Measurements from ENCODE around the gene TMC1. TPM values are rescaled to one million over a fixed set of nuclear protein-coding genes. Genes with fewer than 3 reads are reported as not detected.

The TMC1 gene
- total and polyA plus RNA-seq, 2 of the 8 experiments (the other 6 are each of a cell fraction or from before 2014, with no cell fraction given) = 0.95 to 0.98 TPM

DNA sequence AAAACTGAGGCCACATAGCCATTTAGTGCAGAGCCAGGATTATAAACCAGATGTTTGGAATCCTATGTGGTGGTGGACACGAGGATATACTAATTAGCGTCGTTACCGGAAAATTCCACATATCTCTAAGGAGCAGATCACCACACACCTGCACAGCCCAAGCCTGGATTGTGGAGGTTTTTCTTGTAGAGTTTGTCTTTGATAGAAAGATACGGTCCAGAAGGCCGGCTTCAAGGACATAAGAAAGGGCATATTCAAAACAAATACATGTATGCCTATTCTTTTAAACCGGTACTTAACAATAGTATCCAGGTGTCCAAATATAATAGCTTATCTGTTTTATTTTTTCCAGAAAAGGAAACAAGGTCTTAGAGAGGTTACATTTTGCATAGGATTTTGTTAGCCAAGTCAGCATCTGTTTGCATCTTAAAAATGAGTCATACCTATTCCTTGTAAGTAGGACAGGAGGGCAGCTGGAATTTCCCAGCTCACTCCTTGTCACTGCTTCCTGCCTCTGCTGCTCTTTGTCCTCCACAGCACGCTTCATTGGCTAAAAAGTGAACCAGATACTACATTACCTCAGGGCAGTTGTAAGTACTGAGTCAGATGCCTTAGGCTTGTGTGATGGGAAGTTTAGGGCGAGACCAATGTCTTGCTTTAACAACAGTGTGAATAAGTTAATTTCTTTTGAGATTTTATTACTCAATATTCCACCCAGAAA lies 3.6 kb downstream of the TMC1 start:
- Histone ChIP-seq H4K5ac (ENCODE audit: insufficient read length, low read depth, low read length) (no peak overlapping the region), H3K27me3 (replicated peaks in 1 of 4; ENCODE audit: control insufficient read depth in 3 of 4, extremely low read depth in 1 of 4, insufficient read depth in 3 of 4, low read length in 3 of 4) (no peaks in the 10 kb centered on the region), H2AK5ac (ENCODE audit: low read depth, low read length) (no peak overlapping the region), H3K4me3 (ENCODE audit: extremely low read depth in 1 of 4, insufficient read depth in 2 of 4, low read depth in 3 of 4, low read length in 4 of 4) (no peak overlapping the region), H3K23ac (ENCODE audit: insufficient read length) (no peak overlapping the region), H3K4me1 (replicated peaks in 1 of 4; ENCODE audit: control insufficient read depth in 3 of 4, insufficient read depth in 4 of 4, low read length in 3 of 4) (peaks cover 5 to 17% (median 10%) of the 10 kb centered on the region in 4 experiments), H2BK20ac (ENCODE audit: low read length) (no peak overlapping the region), H3K27ac (ENCODE audit: low read depth, low read length) (no peak overlapping the region), H3K9ac (replicated peaks in 1 of 4; ENCODE audit: extremely low read depth in 1 of 4, low read depth in 3 of 4, low read length in 3 of 4) (no peak overlapping the region), H4K91ac (replicated peaks; ENCODE audit: insufficient read length, low read length) (no peak overlapping the region), H3K18ac (ENCODE audit: extremely low read depth, low read length) (no peak overlapping the region; the same call in 1 of the 2 replicates), H3K14ac (ENCODE audit: insufficient read length) (no peak overlapping the region), H2BK12ac (ENCODE audit: low read depth, low read length) (no peak overlapping the region), H3K36me3 (ENCODE audit: control insufficient read depth in 2 of 4, insufficient read depth in 4 of 4, low read length in 3 of 4) (no peaks in the 10 kb centered on the region), H2AFZ (ENCODE audit: low read length) (peak overlapping the region; percentile 70; the same call in 1 of the 2 replicates), H4K20me1 (replicated peaks in 1 of 2; ENCODE audit: control insufficient read depth in 1 of 2, insufficient read depth in 2 of 2, low read length in 2 of 2) (no peaks in the 10 kb centered on the region), H2BK120ac (replicated peaks; ENCODE audit: low read depth, low read length) (no peak overlapping the region), H3K56ac (replicated peaks; ENCODE audit: insufficient read length, low read depth, low read length) (no peak overlapping the region), H2BK5ac (ENCODE audit: low read depth, low read length) (no peak overlapping the region), H4K8ac (ENCODE audit: extremely low read depth, insufficient read depth, low read length) (no peak overlapping the region), H2BK15ac (ENCODE audit: low read length) (0 out of 2 replicates have a peak overlapping the region, but pooled peaks have one; percentile 5), H3K9me3 (ENCODE audit: insufficient read depth in 2 of 2, low read depth in 1 of 2, low read length in 1 of 2) (no peaks in the 10 kb centered on the region), H3K23me2 (ENCODE audit: low read depth, low read length) (peaks cover 3% of the 10 kb centered on the region; the same call in 1 of the 2 replicates), H3K4me2 (ENCODE audit: insufficient read depth in 1 of 2, low read depth in 2 of 2, low read length in 2 of 2) (no peak overlapping the region), H3K4ac (replicated peaks; ENCODE audit: insufficient read length, low read depth, low read length) (no peak overlapping the region), H3K79me2 (ENCODE audit: control insufficient read depth in 1 of 2, insufficient read depth in 2 of 2, low read length in 2 of 2) (no peaks in the 10 kb centered on the region), H3K79me1 (ENCODE audit: low read depth, low read length) (no peaks in the 10 kb centered on the region)
- peak in 1 of 2 experiments; percentile 70 for DNase-seq (ENCODE audit: low read depth in 1 of 2, low spot score in 2 of 2)
- FAIRE-seq = no peak
- TF ChIP-seq CREB1 (IDR thresholded peaks at IDR 0.05) (no peak), JUND (IDR thresholded peaks at IDR 0.05; ENCODE audit: low read length) (peak; percentile 60; the same call in 1 of the 2 replicates), BCL11A (IDR thresholded peaks at IDR 0.05; ENCODE audit: low read depth in 2 of 2, low read length in 2 of 2) (no peak)
- ChIA-PET CTCF (ENCODE audit: partially characterized antibody) (no interaction called here), POLR2A (ENCODE audit: partially characterized antibody) (interaction anchor here (0.9 to 1.7 kb wide), 2 partner anchors 32 to 160 kb away, joined by 3 to 6 read pairs; partner anchors contain the start of gene ZFAND5)
- WGBS, 2 experiments (ENCODE audit: extremely low coverage in 1 of 2, insufficient coverage in 1 of 2, insufficient read length in 1 of 2, insufficient replicate concordance in 2 of 2, low coverage in 1 of 2, low lambda C conversion rate in 2 of 2, missing lambda C conversion rate in 1 of 2) = 87% methylated on average over 9 of the region's 9 CpGs; no CpG with 5 or more reads in 1 of the 2 experiments

Measured in H1 (cell line).